Measurements from ENCODE around the gene MUC2. TPM values are rescaled to one million over a fixed set of nuclear protein-coding genes. Genes with fewer than 3 reads are reported as not detected.

MUC2 gene
- total and polyA plus RNA-seq, 2 experiments from 2014 or later = not detected

DNA sequence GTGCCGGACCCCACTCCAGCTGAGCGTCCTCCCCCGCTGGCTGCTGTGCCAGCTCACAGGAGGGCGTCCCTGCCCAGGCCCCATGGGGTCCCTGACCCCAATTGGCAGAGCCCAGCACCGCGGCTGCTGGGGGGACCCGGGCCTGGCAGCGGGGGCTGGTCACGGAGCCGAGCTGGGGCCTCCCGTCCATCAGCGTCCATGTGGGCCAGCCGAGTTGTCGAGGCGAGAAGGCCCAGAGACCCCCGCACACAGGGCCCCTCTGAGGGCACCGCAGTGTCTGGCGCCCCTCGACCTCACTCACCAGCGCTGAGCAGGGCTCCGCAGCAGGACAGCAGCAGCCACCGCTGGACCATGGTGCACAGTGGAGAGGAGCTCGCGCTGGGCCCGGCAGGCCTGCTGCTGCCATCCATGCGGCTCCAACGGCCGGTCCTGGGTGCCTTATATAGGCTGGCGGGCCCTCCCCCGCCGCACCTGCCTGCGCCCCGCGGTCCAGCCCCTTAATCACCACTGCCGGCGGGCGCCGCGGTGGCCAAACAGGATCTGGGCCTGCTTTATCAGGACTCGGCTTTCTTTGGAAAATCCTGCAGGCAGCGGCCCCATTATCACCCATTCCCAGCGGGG is 38.3 kb upstream of the MUC2 start, which contains the start of gene MUC6:
Gene MUC6, minus strand, starts transcription at position 416 of the 621 bp plus-strand sequence. Its CDS starts 63 bp downstream, at position 353.
- H3K36me3 Mint-ChIP-seq (ENCODE audit: low read depth) = no peaks in the 10 kb centered on the region; the same call in 2 of the 3 replicates
- H3K9me3 Mint-ChIP-seq = no peaks in the 10 kb centered on the region
- H3K4me3 ChIP-seq = no peak within 1 kb of the TSS
- no peaks in the 10 kb centered on the region for H3K79me2 ChIP-seq (replicated peaks; ENCODE audit: insufficient read depth)
- no peaks in the 10 kb centered on the region for H3F3A ChIP-seq (replicated peaks; ENCODE audit: low read depth)
- no peak within 1 kb of the TSS for H3K27ac ChIP-seq (ENCODE audit: low read depth)
- H3K27me3 ChIP-seq (ENCODE audit: insufficient read depth) = no peaks in the 10 kb centered on the region
- H3K4me1 ChIP-seq (ENCODE audit: insufficient read depth) = no peaks in the 10 kb centered on the region
- DNase-seq (ENCODE audit: low spot score) = peak; percentile 49
- peaks cover 10% of the 10 kb centered on the region for H3K27me3 Mint-ChIP-seq (ENCODE audit: insufficient read depth, low read depth, poor library complexity)
- H4K20me1 ChIP-seq (replicated peaks; ENCODE audit: insufficient read depth) = no peaks in the 10 kb centered on the region
- ATAC-seq = peak; percentile 40
- no peaks in the 10 kb centered on the region for H3K9me2 ChIP-seq (ENCODE audit: insufficient read depth)
- H3K4me1 Mint-ChIP-seq = no peaks in the 10 kb centered on the region
- H2AFZ ChIP-seq = no peak within 1 kb of the TSS; the same call in 1 of the 2 replicates
- H3K4me3 Mint-ChIP-seq = no peak within 1 kb of the TSS
- no peak within 1 kb of the TSS for H3K4me2 ChIP-seq
- H3K27ac Mint-ChIP-seq = no peak within 1 kb of the TSS
- no peaks in the 10 kb centered on the region for H3K36me3 ChIP-seq (ENCODE audit: insufficient read depth)
- TF ChIP-seq JUNB (IDR thresholded peaks at IDR 0.05; ENCODE audit: unreplicated experiment) (no peak), STAT1 (IDR thresholded peaks at IDR 0.05; ENCODE audit: unreplicated experiment) (no peak), EZH2 (IDR thresholded peaks at IDR 0.05; ENCODE audit: low read depth, unreplicated experiment) (no peak), ZNF331 (CRISPR knock-in tag; IDR thresholded peaks at IDR 0.05; ENCODE audit: low read depth) (no peak), NANOG (IDR thresholded peaks at IDR 0.05; ENCODE audit: borderline replicate concordance) (no peak), ZNF114 (CRISPR knock-in tag; IDR thresholded peaks at IDR 0.05) (no peak)
- TF ChIP-seq, protein P1, sequence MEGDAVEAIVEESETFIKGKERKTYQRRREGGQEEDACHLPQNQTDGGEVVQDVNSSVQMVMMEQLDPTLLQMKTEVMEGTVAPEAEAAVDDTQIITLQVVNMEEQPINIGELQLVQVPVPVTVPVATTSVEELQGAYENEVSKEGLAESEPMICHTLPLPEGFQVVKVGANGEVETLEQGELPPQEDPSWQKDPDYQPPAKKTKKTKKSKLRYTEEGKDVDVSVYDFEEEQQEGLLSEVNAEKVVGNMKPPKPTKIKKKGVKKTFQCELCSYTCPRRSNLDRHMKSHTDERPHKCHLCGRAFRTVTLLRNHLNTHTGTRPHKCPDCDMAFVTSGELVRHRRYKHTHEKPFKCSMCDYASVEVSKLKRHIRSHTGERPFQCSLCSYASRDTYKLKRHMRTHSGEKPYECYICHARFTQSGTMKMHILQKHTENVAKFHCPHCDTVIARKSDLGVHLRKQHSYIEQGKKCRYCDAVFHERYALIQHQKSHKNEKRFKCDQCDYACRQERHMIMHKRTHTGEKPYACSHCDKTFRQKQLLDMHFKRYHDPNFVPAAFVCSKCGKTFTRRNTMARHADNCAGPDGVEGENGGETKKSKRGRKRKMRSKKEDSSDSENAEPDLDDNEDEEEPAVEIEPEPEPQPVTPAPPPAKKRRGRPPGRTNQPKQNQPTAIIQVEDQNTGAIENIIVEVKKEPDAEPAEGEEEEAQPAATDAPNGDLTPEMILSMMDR (conservative IDR thresholded peaks at IDR 0.05; ENCODE audit: low read depth in 2 of 2) = no peak
- TF ChIP-seq, protein P2, sequence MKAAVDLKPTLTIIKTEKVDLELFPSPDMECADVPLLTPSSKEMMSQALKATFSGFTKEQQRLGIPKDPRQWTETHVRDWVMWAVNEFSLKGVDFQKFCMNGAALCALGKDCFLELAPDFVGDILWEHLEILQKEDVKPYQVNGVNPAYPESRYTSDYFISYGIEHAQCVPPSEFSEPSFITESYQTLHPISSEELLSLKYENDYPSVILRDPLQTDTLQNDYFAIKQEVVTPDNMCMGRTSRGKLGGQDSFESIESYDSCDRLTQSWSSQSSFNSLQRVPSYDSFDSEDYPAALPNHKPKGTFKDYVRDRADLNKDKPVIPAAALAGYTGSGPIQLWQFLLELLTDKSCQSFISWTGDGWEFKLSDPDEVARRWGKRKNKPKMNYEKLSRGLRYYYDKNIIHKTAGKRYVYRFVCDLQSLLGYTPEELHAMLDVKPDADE (IDR thresholded peaks at IDR 0.05) = no peak
- TF ChIP-seq, protein P3, sequence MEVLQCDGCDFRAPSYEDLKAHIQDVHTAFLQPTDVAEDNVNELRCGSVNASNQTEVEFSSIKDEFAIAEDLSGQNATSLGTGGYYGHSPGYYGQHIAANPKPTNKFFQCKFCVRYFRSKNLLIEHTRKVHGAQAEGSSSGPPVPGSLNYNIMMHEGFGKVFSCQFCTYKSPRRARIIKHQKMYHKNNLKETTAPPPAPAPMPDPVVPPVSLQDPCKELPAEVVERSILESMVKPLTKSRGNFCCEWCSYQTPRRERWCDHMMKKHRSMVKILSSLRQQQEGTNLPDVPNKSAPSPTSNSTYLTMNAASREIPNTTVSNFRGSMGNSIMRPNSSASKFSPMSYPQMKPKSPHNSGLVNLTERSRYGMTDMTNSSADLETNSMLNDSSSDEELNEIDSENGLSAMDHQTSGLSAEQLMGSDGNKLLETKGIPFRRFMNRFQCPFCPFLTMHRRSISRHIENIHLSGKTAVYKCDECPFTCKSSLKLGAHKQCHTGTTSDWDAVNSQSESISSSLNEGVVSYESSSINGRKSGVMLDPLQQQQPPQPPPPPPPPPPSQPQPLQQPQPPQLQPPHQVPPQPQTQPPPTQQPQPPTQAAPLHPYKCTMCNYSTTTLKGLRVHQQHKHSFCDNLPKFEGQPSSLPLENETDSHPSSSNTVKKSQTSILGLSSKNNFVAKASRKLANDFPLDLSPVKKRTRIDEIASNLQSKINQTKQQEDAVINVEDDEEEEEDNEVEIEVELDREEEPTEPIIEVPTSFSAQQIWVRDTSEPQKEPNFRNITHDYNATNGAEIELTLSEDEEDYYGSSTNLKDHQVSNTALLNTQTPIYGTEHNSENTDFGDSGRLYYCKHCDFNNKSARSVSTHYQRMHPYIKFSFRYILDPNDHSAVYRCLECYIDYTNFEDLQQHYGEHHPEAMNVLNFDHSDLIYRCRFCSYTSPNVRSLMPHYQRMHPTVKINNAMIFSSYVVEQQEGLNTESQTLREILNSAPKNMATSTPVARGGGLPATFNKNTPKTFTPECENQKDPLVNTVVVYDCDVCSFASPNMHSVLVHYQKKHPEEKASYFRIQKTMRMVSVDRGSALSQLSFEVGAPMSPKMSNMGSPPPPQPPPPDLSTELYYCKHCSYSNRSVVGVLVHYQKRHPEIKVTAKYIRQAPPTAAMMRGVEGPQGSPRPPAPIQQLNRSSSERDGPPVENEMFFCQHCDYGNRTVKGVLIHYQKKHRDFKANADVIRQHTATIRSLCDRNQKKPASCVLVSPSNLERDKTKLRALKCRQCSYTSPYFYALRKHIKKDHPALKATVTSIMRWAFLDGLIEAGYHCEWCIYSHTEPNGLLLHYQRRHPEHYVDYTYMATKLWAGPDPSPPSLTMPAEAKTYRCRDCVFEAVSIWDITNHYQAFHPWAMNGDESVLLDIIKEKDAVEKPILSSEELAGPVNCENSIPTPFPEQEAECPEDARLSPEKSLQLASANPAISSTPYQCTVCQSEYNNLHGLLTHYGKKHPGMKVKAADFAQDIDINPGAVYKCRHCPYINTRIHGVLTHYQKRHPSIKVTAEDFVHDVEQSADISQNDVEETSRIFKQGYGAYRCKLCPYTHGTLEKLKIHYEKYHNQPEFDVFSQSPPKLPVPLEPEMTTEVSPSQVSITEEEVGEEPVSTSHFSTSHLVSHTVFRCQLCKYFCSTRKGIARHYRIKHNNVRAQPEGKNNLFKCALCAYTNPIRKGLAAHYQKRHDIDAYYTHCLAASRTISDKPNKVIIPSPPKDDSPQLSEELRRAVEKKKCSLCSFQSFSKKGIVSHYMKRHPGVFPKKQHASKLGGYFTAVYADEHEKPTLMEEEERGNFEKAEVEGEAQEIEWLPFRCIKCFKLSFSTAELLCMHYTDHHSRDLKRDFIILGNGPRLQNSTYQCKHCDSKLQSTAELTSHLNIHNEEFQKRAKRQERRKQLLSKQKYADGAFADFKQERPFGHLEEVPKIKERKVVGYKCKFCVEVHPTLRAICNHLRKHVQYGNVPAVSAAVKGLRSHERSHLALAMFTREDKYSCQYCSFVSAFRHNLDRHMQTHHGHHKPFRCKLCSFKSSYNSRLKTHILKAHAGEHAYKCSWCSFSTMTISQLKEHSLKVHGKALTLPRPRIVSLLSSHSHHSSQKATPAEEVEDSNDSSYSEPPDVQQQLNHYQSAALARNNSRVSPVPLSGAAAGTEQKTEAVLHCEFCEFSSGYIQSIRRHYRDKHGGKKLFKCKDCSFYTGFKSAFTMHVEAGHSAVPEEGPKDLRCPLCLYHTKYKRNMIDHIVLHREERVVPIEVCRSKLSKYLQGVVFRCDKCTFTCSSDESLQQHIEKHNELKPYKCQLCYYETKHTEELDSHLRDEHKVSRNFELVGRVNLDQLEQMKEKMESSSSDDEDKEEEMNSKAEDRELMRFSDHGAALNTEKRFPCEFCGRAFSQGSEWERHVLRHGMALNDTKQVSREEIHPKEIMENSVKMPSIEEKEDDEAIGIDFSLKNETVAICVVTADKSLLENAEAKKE (CRISPR knock-in tag; IDR thresholded peaks at IDR 0.05) = no peak
- TF ChIP-seq, protein P4, sequence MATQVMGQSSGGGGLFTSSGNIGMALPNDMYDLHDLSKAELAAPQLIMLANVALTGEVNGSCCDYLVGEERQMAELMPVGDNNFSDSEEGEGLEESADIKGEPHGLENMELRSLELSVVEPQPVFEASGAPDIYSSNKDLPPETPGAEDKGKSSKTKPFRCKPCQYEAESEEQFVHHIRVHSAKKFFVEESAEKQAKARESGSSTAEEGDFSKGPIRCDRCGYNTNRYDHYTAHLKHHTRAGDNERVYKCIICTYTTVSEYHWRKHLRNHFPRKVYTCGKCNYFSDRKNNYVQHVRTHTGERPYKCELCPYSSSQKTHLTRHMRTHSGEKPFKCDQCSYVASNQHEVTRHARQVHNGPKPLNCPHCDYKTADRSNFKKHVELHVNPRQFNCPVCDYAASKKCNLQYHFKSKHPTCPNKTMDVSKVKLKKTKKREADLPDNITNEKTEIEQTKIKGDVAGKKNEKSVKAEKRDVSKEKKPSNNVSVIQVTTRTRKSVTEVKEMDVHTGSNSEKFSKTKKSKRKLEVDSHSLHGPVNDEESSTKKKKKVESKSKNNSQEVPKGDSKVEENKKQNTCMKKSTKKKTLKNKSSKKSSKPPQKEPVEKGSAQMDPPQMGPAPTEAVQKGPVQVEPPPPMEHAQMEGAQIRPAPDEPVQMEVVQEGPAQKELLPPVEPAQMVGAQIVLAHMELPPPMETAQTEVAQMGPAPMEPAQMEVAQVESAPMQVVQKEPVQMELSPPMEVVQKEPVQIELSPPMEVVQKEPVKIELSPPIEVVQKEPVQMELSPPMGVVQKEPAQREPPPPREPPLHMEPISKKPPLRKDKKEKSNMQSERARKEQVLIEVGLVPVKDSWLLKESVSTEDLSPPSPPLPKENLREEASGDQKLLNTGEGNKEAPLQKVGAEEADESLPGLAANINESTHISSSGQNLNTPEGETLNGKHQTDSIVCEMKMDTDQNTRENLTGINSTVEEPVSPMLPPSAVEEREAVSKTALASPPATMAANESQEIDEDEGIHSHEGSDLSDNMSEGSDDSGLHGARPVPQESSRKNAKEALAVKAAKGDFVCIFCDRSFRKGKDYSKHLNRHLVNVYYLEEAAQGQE (IDR thresholded peaks at IDR 0.05; ENCODE audit: unreplicated experiment) = no peak
